Spleen (tissue), 7 donors: ENCODE measurements around the gene MMD2.

Experiments used
- CTCF ChIP-seq, 11 experiments: fragments of 200-600 bp in 7 of 11; fragments of 450-650 bp in 4 of 11; sonication (generic) in 4 of 11; IDR thresholded peaks in 8 of 11; conservative IDR thresholded peaks in 3 of 11; 1 replicate in 7 of 11; 2 replicates in 4 of 11; pipeline versions ENCODE4 v1.4.0 to v1.8.0; 2016 to 2021; ENCODE audit warnings: antibody characterized with exemption in 11 of 11, inconsistent platforms in 4 of 11, mild to moderate bottlenecking in 1 of 11
- POLR2AphosphoS5 ChIP-seq, 3 donors: sonication (generic); formaldehyde crosslinking; IDR thresholded peaks; one replicate each; pipeline ENCODE4 v1.5.1; 2017; ENCODE audit warnings: antibody characterized with exemption in 3 of 3
- donor health status: DM: no; HTN: no; CAD: no; lungs with moderate emphysema.
- donor health status: DM: no; HTN: no; CAD: no.
- donor health status: DM: no; HTN: no; CAD: no.

DNA sequence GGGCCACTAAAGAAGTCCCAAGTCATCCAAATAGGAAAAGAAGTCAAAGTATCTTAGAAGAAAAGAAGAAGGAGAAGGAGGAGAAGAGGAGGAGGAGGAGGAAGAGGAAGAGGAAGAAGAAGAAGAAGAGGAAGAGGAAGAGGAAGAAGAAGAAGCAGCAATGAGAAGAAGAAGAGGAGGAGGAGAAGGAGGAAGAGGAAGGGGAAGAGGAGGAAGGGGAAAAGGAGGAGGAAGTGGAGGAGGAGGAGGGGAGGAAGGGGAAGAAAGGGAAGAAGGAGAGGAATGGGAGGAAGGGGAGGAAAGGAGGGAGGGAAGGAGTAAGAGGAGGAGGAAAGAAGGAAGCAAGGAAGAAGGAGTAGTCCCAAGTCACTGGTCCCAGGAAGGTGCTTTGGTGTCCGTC is 53.8 kb downstream of the MMD2 start:
- TF ChIP-seq CTCF (IDR thresholded peaks at IDR 0.05 in 8 of 11, conservative IDR thresholded peaks at IDR 0.05 in 3 of 11) (no peak), POLR2AphosphoS5 (IDR thresholded peaks at IDR 0.05) (no peak)
